ENCODE measurements around the gene EGFR.

DNA sequence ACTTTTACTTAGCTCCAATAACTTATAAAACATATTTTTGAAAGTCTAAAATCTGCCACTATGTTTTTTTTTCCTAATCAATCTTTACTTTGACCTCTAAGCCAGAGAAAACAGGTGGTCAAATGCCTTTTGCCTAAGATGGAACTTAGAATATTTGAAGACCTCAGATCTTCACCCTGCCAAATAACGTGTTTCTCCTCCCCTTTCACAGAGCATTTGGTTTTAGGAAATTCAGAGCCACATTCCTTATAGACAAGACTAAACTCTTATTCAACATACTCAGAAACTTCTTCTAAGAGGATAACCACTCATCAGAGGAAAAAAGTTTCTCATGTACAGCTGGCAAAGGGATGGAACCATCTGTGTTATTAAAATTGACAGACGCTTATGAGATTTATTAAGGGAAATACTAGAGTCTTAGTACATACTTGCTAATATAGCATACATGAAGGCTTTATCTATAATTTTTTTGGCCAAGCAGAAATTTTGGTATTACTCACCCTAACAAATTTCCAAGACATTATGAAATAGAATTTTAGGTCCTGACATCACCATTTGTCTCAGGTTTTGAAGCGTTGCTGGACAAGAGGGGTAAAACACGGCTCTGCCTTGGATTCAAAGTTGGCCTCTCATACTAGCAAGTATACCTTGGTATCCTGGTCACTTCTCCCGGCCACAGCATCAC, 2.6 kb upstream of the EGFR start:
- TF ChIP-seq, protein P1, sequence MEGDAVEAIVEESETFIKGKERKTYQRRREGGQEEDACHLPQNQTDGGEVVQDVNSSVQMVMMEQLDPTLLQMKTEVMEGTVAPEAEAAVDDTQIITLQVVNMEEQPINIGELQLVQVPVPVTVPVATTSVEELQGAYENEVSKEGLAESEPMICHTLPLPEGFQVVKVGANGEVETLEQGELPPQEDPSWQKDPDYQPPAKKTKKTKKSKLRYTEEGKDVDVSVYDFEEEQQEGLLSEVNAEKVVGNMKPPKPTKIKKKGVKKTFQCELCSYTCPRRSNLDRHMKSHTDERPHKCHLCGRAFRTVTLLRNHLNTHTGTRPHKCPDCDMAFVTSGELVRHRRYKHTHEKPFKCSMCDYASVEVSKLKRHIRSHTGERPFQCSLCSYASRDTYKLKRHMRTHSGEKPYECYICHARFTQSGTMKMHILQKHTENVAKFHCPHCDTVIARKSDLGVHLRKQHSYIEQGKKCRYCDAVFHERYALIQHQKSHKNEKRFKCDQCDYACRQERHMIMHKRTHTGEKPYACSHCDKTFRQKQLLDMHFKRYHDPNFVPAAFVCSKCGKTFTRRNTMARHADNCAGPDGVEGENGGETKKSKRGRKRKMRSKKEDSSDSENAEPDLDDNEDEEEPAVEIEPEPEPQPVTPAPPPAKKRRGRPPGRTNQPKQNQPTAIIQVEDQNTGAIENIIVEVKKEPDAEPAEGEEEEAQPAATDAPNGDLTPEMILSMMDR (IDR thresholded peaks at IDR 0.05), result no peak
- no peak for TF ChIP-seq POLR2A (IDR thresholded peaks at IDR 0.05)

Data from breast epithelium (tissue), 3 donors.